ENCODE data around the gene AGO4. TPM values are rescaled to one million over a fixed set of nuclear protein-coding genes. Genes with fewer than 3 reads are reported as not detected.
"Not testable (repeated sequence)": the region's sequence is repeated elsewhere in the genome, so short reads cannot be mapped to it uniquely, and the experiment has no call there.

AGO4 gene
- total RNA-seq, 1 experiment from 2014 or later, result 7.0 TPM

DNA sequence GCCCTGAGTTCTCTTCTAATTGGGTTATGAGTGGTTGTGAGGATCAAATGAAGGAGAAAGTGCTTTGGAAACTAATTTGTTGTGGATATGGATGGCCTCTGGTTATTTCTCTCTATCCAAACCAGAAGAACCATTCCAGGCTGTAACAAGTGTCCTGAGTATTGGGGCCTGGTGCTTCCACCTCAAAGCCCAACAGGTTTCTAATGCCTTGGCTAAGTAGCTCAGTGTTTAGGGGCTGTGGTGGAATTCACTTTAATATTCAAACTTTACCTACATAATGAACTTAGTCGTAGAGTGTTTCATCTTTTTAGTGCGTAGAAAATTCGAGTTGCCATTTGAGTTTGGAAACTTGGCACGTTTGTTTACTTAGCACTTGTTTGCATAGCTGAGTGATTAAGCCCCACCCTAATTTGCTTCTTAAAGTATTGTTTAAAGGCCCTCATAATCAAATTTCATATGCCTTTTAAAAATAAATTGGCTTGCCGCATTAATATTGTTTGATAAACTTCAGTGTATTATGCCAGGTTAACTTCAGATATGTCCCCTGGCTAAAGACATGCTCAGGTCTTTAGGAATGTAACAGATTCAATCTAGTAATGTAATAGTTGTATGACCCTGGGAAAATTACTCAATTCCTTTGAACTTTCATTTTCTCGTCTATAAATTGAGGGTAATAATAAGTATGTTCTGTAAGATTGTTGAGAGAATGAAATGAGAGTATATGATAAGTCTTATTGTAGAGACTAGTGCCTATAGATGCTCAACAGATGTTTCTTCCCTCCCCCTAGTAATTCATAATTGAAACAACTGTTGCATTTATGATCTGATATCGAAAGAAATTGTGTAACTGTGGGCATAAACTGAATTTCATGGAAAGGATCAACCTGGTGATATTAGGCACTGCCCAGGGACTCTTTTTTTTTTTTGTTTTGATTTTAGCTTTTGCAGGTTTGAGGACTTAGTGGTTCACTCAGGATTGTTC lies 1.6 kb downstream of the AGO4 start:
- no peak for DNase-seq (ENCODE audit: low spot score)
- in situ Hi-C loops (cut with HindIII; ENCODE audit: low sequenced_read_pairs), result no loop called here

DNA sequence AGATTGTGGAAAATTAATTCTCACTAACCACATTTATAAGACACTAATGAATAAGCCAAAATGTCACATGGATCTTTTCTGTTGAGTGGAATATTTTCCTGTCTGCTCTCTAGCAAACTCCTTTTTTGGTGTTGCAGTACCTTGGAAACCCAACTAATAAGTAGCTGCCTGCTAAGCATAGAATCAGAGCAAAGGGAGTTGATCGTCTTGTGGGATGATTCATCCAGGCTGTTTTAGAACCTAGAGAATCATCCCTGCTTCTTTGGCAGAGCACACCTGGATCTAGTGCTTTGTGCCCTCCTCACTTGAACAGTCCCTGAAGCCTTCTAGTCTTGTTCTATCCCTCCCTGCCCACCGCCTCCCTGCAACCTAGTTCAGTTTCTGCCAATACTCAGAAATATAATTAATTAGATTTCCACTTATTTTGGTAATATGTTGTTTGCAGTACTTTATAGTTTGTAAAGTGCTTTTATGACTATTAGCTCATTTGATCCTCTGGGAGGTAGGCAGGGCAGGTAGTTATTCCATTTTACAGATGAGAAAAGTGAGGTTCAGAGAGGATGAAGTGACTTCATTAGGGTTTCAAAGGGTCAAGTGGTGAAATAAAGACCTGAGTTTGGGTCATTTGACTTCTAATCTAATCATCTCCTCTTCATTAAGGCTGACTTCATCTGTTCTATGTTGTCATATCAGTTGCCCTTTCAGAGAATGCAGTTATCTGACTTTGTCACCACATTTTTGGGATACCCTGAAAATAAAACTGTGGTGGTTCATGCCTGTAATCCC lies 2.5 kb downstream of the AGO4 start:
- in situ Hi-C loops (cut with HindIII; ENCODE audit: low sequenced_read_pairs), result no loop called here

DNA sequence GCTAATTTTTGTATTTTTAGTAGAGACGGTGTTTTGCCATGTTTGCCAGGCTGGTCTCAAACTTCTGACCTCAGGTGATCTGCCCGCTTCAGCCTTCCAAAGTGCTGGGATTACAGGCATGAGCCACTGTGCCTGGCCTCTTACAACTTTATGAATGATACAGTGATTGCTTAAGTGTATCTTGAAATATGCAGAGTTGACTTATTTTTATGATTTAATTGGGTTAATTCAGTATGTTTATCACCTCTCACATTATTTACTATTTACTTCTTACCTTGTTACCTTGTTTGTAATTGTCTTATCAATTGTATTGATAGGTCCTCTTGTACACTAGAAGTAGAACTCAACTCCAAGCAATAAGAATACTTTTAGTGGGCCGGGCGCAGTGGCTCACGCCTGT lies 4.9 kb downstream of the AGO4 start:
- DNase-seq (ENCODE audit: low spot score); in situ Hi-C loops (cut with HindIII; ENCODE audit: low sequenced_read_pairs): not testable (repeated sequence)

More for the DNA sequence above, 2.5 kb downstream of the AGO4 start:
- no peak for DNase-seq (ENCODE audit: low spot score)

DNA sequence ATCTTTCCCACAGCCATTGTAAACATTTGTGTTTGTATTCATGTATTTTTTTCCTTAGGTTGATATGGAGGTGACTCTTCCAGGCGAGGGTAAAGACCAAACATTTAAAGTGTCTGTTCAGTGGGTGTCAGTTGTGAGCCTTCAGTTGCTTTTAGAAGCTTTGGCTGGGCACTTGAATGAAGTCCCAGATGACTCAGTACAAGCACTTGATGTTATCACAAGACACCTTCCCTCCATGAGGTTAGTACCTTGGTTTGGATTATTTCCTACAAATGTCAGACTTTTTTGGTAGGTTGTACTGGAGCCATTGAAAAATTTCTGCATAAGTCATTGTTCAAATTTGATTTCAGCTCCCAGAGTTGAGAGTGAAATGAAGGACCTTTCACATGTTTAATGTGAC lies 17.4 kb downstream of the AGO4 start:
- DNase-seq (ENCODE audit: low spot score), result no peak
- in situ Hi-C loops (cut with HindIII; ENCODE audit: low sequenced_read_pairs), result no loop called here

DNA sequence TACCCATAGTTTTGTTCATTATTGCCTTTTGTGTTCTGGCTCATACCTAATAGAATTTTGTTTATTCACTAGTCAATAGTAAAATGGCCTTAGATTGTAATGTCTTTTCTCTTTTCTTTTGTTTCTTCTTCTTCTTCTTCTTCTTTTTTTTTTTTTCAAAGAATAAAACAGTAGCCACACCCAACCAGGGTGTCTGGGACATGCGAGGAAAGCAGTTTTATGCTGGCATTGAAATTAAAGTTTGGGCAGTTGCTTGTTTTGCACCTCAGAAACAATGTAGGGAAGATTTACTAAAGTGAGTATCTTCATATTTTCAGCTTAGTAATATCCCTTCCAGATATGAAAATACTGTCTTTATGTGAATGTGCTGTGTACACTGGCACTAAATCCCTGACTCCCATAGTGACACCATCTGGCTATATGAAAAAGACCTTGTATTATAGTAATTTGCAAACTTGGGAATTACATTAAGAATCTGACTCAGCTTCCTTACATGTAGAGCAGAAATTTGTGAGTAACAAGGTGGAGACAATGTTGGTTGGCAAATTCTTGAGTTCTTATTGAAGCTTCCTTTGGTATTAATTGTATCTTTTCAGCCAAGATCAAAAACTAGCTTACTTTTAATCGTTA lies 24.6 kb downstream of the AGO4 start:
- in situ Hi-C loops (cut with HindIII; ENCODE audit: low sequenced_read_pairs), result no loop called here
- DNase-seq (ENCODE audit: low spot score), result no peak

DNA sequence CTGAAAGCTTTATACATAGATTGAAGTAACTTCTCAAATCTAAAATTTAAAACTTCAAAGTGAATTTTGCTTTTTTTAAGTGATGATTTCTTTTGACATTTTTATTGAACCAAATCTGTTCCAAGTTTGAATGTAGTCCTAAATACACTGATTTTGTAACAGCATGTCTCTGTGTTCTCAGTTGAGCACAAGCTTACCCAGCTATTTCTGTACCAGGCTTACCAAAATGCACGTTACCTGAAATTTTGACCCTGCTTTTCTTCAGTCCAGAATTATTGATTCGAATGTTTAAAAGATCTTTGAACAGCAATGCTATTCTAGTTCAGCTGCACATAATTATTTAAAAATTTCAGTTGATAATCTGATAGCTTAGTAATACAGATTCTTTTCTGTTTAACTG lies 25.6 kb downstream of the AGO4 start:
- in situ Hi-C loops (cut with HindIII; ENCODE audit: low sequenced_read_pairs), result no loop called here
- DNase-seq (ENCODE audit: low spot score), result no peak

DNA sequence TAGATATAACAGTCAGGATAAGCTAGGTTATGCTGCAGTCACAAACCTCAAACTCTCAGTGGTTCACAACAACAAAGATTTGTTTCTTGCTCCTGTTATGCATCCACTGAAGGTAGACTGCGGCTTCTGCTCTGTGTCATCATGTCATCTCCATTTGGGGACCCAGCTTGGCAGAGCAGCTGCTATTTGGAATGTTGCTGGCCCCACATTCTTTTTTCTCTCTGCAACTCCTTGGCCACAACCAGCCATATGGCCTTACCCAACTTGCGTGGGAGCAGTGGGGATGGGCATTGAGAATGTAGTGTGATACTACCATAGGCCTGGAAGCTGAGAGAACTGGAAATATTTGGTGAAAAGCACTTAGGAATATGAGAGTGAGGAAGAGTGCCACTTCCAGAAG lies 26.4 kb downstream of the AGO4 start:
- in situ Hi-C loops (cut with HindIII; ENCODE audit: low sequenced_read_pairs), result no loop called here
- no peak for DNase-seq (ENCODE audit: low spot score)

DNA sequence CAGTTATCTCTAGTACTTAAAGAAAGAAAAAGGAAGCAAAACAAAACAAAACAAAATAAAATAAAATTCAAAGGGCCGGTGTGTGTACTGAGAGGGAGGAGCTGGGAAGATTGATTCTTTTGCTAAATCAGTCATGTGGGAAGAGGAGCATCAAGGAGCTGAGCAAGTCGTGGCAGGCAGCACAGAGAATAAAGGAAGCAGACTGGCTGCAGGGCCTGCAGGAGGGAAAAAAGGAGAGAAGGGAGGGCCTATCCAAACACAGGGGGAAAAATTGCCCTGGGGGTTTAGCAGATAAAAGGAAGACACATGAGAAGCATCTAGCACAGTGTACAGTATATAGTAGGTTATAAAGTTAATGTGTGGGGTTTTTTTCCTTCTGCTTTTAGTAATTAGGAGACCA lies 27.6 kb downstream of the AGO4 start:
- in situ Hi-C loops (cut with HindIII; ENCODE audit: low sequenced_read_pairs), result no loop called here
- no peak for DNase-seq (ENCODE audit: low spot score)

DNA sequence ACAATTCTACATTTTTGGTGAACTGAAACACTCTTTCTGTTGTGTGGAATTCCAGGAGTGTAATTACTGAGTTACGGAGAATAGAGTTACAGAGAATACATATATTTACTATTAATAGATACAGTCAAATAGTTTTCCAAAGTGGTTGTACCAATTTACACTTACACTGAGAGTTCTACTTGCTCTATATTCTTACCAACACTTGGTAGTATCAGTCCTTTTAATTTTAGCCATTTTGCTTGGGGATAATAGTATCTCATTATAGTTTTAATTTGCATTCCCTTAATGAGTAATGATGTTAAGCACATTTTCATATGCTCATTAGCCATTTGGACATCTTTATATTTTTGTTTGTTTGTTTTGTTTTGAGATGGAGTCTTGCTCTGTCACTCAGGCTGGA lies 28.9 kb downstream of the AGO4 start:
- in situ Hi-C loops (cut with HindIII; ENCODE audit: low sequenced_read_pairs), result no loop called here
- no peak for DNase-seq (ENCODE audit: low spot score)

DNA sequence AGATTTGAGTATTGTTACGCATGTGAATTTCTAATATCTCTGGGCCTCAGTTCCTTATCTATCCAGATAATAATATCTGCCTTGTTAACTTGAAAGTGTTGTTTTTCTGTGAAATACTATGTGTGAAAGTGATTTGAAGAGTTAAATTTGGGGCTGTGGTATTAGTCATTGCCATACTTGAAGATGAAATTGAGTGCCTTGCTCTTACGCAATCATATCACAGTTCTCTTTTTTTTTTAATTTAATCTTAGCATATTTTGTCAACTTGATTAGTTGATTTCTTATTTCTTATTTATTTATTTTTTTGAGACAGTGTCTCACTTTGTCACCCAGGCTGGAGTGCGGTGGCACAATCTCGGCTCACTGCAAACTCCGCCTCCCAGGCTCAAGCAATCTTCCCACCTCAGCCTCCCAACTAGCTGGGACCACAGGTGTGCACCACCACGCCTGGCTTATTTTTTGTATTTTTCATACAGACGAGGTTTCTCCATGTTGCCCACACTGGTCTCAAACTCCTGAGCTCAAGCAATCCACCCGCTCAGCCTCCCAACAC lies 31.0 kb downstream of the AGO4 start:
- DNase-seq (ENCODE audit: low spot score), result no peak
- in situ Hi-C loops (cut with HindIII; ENCODE audit: low sequenced_read_pairs), result no loop called here

DNA sequence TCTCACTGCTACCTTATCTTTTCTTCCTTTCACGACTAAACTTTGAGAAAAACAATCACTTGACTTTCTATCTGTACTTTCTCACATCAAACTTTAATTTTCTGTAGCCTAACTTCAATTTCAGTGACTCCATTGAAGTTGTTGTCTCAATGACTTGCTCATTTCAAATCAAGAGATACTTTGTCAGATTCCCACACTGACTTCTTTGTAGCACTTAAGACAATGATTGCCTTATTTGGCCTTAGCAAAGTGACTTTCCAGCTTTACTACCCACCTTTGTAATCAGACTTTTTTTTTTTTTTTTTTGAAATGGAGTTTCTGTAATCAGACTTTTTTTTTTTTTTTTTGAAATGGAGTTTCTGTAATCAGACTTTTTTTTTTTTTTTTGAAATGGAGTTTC lies 37.0 kb downstream of the AGO4 start:
- no peak for DNase-seq (ENCODE audit: low spot score)
- in situ Hi-C loops (cut with HindIII; ENCODE audit: low sequenced_read_pairs), result no loop called here

DNA sequence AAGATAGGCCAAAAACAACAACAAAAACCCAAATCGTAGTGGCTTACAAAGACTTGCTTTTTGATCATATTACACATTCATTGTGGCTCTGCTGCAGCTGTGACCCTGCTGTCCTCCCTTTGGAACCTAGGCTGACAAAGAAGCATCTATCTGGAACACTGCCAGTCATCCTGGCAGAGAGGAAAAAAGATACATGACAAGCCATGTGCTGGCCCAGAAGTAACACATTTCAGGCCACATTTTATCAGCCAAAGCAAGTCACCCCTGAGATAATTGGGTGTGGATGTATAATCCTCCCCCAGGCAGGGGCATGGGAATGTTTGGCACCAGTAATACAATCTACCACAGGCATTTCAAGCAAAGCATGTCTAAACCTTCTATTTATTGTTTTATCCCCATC lies 38.0 kb downstream of the AGO4 start:
- in situ Hi-C loops (cut with HindIII; ENCODE audit: low sequenced_read_pairs), result no loop called here
- DNase-seq (ENCODE audit: low spot score), result no peak

DNA sequence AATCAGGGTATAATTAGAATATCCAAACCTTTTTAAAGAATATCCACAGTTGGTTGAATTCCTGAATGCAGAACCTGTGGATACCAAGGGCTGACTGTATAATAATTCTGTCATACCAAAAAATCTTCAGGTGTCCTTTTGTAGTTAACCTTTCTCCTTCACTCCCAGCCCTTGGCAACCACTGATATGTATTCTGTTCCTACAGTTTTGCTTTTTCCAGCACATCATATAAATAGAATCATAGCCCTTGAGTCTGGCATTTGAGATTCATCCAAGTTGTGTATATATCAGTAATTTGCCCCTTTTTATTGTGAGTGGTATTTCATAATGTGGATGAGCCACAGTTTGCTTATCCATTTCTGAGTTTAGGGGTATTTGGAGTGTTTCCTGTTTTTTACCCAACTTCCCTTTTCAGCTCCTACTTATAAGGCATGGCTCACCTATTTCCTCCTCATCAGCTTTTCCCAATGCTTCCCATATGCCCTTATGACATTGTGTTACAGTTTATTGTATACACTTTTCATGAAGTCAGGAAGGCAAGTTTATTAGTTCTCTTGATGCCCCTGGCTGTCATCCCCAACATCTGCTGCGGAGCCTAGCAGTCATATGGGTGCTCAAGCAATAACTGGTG lies 40.2 kb downstream of the AGO4 start:
- no peak for DNase-seq (ENCODE audit: low spot score)
- in situ Hi-C loops (cut with HindIII; ENCODE audit: low sequenced_read_pairs), result no loop called here

DNA sequence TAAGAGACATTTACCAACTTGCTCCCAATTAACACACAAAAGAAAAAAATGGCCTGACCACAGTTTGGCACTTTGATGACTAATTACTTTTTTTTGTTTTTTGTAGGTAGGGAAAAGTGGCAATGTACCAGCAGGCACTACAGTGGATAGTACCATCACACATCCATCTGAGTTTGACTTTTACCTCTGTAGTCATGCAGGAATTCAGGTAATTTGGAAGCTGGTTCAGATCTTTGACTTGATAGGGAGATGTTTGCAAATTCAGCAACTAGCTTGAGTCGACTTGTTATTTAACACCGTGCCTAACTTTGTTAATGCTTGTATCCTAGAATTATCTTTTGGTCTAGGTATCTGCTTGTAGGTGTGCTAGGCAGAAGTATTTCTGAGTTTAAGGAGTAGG lies 42.2 kb downstream of the AGO4 start:
- no peak for DNase-seq (ENCODE audit: low spot score)
- in situ Hi-C loops (cut with HindIII; ENCODE audit: low sequenced_read_pairs), result no loop called here

DNA sequence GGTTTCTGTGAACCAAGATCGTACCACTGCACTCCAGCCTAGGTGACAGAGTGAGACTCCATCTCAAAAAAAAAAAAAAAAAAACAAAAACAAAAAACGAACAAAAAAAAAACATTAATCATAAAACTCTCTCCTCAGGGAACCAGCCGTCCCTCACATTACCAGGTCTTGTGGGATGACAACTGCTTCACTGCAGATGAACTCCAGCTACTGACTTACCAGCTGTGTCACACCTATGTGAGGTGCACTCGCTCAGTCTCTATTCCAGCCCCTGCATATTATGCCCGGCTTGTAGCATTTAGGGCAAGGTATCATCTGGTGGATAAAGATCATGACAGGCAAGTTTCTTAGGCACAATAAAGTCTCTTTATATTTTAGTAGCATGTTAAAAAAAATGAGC lies 42.9 kb downstream of the AGO4 start:
- in situ Hi-C loops (cut with HindIII; ENCODE audit: low sequenced_read_pairs), result no loop called here
- DNase-seq (ENCODE audit: low spot score), result no peak

DNA sequence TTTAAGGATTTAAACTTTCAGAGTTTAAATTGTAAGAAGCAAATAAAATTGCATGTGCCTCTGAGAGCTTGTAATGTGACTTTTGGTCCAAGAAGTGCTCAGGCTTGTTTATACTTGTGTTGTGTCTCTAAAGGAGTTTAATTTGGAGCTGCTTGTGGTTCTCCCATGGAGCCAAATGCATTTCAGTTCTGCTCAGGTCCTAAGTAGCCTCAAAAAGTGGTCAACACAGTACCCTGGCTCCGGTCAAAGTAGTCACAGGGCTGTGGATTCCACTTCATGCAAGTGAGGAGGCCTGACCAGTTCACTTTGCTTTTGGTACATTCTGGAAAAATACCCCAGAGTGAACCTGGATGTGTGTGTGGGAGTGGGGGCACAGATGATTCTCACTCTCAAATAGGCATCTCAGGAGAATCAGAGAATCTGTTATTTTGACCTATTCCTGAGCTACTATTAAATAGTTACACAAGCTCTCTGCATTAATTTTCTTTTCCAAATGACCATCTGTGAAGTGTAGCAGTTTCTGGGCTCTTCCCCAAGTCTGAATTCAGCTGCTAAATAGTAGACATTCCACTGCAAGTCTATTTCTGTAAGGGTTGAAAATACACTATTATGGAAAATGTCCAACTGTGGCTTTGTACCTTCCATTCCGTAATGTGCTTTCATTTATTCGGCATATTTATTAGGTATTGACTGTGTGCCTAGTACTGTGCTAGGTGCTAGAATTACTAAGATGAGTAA lies 43.5 kb downstream of the AGO4 start:
- DNase-seq (ENCODE audit: low spot score), result peak; percentile 90
- in situ Hi-C loops (cut with HindIII; ENCODE audit: low sequenced_read_pairs), result no loop called here

DNA sequence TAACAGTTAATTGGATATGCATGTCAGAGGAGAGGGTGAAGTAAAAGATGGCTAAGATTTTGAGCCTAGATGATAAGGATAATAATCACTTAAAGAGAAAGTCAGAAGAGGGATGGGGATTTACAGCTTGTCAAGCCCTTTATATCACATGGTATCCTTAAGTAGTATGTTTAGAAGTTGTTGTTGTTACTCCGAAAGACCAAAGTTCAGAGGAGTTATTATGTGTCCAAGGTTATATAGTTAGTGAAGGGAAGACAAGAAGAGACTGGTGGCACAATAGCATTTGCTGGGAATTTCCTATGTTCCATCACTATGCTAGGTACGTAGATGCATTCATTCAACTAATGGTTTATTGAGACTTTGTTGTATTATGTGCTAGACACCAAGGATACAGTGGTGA lies 44.4 kb downstream of the AGO4 start:
- no peak for DNase-seq (ENCODE audit: low spot score)
- in situ Hi-C loops (cut with HindIII; ENCODE audit: low sequenced_read_pairs), result no loop called here

DNA sequence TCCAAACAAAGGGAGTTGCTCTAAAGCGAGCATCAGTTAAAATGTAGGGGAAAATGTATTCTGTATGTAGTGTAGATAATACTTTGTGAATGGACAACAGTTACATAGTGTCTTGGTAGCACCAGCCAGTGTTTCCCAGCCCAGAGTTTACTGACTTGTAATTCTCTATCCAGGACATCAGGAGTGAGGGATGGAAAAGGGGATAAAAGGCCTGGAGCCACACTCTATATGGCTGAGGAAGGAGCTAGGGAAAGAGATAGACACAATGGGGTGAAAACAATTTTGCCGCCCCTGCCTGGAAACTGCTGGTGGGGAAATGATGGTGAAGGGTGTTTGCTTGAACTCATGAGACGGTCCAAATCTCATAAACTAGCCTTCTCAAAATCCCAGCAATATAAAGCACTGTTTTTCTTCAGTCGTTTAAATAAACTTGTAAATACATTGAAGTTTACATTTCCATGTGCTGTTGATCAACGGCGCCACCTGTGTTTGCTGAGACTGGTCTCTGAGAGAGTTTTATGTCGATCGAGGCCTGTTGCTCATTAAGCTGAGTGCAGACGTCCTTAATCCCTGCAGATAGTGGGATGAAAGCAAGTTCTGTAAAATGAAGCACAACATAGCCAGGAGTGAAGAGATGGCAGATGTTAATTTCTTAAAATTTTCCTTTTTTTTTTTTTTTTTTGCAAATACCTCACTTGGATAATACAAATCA lies 47.3 kb downstream of the AGO4 start:
- in situ Hi-C loops (cut with HindIII; ENCODE audit: low sequenced_read_pairs), result no loop called here
- DNase-seq (ENCODE audit: low spot score), result no peak

All from G401 (cell line).